Measurements from ENCODE around the gene PAF1. TPM values are rescaled to one million over a fixed set of nuclear protein-coding genes. Genes with fewer than 3 reads are reported as not detected.

The PAF1 gene
- total RNA-seq, 3 donors from 2014 or later = 28.1 to 44.8 (median 32.3) TPM

DNA sequence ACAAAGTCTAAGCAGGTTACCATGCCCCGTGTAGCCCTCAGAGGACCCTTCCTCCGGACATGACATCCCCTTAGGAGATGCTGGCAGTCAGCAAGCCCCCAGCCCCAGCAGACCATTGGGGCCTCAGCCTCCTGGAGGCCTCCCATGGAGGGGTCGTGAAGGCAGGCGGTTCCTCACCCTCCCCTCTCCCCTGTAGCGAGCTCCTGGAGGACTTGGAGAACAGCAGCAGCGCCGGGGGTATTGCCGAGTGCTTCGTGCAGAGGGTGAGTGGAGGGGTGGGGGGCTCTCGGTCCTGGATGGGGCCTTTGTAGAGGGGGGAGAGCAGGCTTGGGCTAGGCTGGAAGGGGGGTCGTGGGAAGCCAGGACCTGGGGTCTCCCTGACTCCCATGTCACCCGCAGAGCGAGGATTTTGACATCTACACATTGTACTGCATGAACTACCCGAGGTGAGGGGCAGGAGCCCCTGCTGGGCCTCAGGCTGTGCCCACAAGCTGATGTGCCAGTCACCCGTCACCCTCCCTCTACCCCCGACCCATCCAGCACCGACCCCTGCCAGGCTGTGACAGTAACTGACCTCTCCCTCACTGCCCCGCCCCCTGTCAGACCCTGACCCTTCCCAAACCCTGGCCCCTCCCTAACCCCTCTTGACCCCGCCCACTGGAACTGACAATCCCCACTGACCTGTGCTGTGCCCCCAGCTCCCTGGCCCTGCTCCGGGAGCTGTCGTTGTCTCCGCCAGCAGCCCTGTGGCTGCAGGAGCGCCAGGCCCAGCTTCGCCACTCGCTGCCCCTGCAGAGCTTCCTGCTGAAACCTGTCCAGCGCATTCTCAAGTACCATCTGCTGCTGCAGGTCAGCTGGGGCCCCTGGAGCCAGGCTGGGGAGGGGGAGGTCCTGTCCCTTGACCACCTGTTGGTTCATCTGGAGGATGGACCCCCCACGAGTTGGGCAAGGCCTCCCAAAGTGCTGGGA is 25.5 kb upstream of the PAF1 start:
- TF ChIP-seq, protein P1, sequence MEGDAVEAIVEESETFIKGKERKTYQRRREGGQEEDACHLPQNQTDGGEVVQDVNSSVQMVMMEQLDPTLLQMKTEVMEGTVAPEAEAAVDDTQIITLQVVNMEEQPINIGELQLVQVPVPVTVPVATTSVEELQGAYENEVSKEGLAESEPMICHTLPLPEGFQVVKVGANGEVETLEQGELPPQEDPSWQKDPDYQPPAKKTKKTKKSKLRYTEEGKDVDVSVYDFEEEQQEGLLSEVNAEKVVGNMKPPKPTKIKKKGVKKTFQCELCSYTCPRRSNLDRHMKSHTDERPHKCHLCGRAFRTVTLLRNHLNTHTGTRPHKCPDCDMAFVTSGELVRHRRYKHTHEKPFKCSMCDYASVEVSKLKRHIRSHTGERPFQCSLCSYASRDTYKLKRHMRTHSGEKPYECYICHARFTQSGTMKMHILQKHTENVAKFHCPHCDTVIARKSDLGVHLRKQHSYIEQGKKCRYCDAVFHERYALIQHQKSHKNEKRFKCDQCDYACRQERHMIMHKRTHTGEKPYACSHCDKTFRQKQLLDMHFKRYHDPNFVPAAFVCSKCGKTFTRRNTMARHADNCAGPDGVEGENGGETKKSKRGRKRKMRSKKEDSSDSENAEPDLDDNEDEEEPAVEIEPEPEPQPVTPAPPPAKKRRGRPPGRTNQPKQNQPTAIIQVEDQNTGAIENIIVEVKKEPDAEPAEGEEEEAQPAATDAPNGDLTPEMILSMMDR (IDR thresholded peaks at IDR 0.05) = no peak
- H3K4me3 ChIP-seq = no peak overlapping the region
- intact Hi-C loops (cut with DNase I, micrococcal nuclease) = no loop called here
- peaks cover 10% of the 10 kb centered on the region for H3K4me1 ChIP-seq (ENCODE audit: low read depth)
- no peak for ATAC-seq
- DNase-seq = no peak
- no peaks in the 10 kb centered on the region for H3K9me3 ChIP-seq
- H3K36me3 ChIP-seq (ENCODE audit: low read depth) = no peaks in the 10 kb centered on the region

DNA sequence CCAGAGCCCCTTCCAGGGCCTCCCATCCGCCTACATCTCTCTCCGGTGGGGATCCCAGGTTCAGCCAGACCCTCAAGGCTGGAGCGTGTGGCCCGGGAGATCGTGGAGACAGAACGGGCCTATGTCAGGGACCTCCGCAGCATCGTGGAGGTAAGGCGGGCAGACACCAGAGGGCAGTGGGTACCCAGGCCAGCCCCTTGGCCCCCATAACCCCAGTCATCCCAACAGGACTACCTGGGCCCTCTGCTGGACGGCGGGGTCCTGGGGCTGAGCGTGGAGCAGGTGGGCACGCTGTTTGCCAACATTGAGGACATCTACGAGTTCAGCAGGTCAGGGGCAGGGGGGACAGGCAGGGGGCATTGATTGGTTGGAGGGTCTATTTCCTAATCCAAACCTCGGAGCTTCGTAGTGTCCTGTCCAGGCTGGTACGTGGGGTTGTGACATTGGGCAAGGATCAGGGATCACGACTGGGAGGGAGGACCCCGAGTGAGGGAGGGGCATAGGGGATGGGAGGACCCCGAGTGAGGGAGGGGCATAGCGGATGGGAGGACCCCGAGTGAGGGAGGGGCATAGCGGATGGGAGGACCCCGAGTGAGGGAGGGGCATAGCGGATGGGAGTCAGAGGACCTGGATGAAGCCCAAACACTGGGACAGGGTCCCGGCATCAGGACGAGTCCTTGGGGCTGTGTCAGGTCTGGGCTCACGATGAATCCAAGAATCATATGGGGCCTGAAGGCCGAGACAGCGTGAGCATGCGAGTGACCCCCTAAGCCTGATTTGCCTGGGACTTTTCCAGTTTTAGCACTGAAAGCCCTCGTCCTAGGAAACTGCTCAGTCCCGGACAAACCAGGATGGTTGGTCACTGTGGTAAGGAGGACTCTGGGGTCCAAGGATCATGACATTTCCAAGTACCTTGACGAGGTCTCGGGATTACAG is 24.5 kb upstream of the PAF1 start:
- Histone ChIP-seq H3K9me3 (no peaks in the 10 kb centered on the region), H3K4me3 (no peak overlapping the region), H3K36me3 (ENCODE audit: low read depth) (no peaks in the 10 kb centered on the region), H3K4me1 (ENCODE audit: low read depth) (peaks cover 20% of the 10 kb centered on the region)
- TF ChIP-seq, protein P1 (IDR thresholded peaks at IDR 0.05) = no peak
- DNase-seq (no peak), ATAC-seq (no peak)
- intact Hi-C loops (cut with DNase I, micrococcal nuclease) = no loop called here

DNA sequence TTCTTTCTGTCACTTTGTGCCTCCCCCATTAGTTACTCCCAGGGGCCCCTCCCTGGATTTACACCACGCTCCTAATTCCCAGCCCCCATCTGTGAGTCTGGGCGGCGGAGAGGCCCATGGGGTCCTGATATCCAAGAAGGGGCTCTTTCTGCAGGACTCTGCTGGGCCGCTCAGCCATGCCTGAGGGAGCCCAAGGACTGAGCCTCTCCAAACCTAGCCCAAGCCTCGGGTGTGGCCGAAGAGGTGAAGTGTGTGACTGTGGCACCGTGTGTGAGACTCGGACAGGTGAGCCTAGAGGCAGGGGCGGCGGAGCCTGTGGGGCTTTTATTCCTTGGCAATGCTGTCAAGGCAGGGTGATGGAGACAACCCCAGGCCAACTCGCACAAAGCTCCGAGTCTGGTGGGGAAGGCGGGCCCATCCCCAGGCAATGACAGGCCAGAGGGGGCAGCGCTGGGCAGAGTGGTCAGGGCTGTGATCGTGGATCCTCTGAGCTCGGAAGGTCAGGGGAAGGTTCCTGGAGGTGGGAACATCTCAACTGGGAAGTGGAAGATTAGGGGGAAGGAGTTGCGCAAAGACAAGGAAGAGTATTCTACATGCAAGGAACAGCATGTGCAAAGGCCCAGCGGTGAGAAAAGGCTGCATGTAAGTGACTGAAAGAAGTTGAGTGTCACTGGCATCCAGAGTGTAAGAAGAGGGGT is 23.2 kb upstream of the PAF1 start:
- ATAC-seq (no peak), DNase-seq (peak in 1 of 3 donors; percentile 38)
- Histone ChIP-seq H3K36me3 (ENCODE audit: low read depth) (no peaks in the 10 kb centered on the region), H3K4me1 (ENCODE audit: low read depth) (peaks cover 23% of the 10 kb centered on the region), H3K9me3 (no peaks in the 10 kb centered on the region), H3K4me3 (no peak overlapping the region)
- TF ChIP-seq, protein P1 (IDR thresholded peaks at IDR 0.05) = no peak
- intact Hi-C loops (cut with DNase I, micrococcal nuclease) = no loop called here

DNA sequence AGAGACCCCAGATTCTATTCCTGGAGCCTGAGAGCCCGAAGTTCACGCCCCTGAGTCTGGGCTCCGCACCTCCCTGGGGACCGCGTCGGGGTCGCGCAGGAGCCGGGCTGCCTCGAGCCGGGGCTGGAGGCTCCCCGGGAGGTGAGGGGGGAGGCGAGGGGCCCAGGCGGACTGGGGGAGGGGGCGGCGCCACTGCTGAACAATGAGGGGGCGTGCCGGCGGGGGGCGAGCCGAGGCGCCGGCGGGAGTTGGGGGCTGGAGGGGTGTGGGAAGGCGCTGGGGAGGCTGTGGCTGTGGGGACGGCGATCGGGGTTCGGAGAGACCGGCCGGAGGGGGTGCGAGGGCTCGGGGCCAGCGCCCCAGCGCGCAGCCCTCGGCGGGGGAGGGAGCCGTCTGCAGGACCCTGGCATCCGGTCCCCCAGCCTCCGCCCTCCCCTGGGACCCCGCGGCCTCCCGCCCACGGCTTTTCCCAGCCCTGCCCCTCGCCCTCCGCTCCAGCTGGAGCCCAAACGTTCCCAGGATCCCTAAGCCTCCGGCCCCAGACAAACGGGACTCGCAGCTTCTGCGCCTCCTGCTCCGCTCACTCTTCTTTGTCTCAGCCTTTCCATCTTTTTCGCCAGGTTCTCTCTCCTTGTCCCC is 22.5 kb upstream of the PAF1 start:
- Histone ChIP-seq H3K36me3 (ENCODE audit: low read depth) (no peaks in the 10 kb centered on the region), H3K4me3 (peak overlapping the region; percentile 37), H3K9me3 (no peaks in the 10 kb centered on the region), H3K4me1 (ENCODE audit: low read depth) (peaks cover 23% of the 10 kb centered on the region)
- intact Hi-C loops (cut with DNase I, micrococcal nuclease) = no loop called here
- TF ChIP-seq, protein P1 (IDR thresholded peaks at IDR 0.05) = no peak
- DNase-seq (peak; percentile 47 to 82 (median 66)), ATAC-seq (no peak)

DNA sequence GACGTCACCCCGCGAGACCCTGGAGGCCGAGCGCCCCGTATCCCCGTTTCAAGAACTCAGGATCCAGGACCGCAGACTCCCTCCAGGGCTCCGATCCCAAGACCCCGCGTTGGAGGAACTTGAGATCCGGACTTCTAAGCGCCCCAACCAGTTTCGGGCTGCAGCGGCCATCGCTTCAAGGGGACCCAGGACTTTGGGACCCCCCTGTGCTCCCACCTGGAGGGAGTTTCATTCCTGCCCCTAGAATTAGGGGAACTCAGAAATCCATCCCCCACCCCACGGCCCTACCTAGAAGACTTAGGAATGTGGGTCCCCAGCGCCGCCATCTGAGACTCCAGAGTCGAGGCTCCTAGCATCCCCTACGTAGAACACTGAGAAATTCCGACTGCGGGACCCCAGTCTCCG is 22.0 kb upstream of the PAF1 start:
- DNase-seq (peak in 1 of 3 donors; percentile 62), ATAC-seq (no peak)
- Histone ChIP-seq H3K4me1 (ENCODE audit: low read depth) (peaks cover 23% of the 10 kb centered on the region), H3K36me3 (ENCODE audit: low read depth) (no peaks in the 10 kb centered on the region), H3K4me3 (peak overlapping the region; percentile 37), H3K9me3 (no peaks in the 10 kb centered on the region)
- intact Hi-C loops (cut with DNase I, micrococcal nuclease) = no loop called here
- TF ChIP-seq, protein P1 (IDR thresholded peaks at IDR 0.05) = no peak
